Endothelial cell (in vitro differentiated cells): ENCODE results near the gene PCIF1. TPM values are rescaled to one million over a fixed set of nuclear protein-coding genes. Genes with fewer than 3 reads are reported as not detected.

Source experiments
- DNase-seq: peaks from one replicate; pipeline ENCODE4 v3.0.0; 2021; ENCODE audit warnings: low spot score
- H3K27ac Mint-ChIP-seq: one replicate; pipeline ENCODE4 v1.8.0; 2021; ENCODE audit warnings: mixed read lengths, inconsistent platforms; ENCODE audit not compliant: unreplicated experiment
- H3K27me3 Mint-ChIP-seq: one replicate; pipeline ENCODE4 v1.8.0; 2021; ENCODE audit warnings: mild to moderate bottlenecking, moderate library complexity, mixed read lengths, inconsistent platforms; ENCODE audit not compliant: unreplicated experiment
- H3K36me3 Mint-ChIP-seq: one replicate; pipeline ENCODE4 v1.8.0; 2021; ENCODE audit warnings: mild to moderate bottlenecking, low read depth, mixed read lengths, inconsistent platforms; ENCODE audit not compliant: unreplicated experiment
- H3K4me1 Mint-ChIP-seq: one replicate; pipeline ENCODE4 v1.8.0; 2021; ENCODE audit warnings: mild to moderate bottlenecking, mixed read lengths, inconsistent platforms; ENCODE audit not compliant: unreplicated experiment
- H3K4me3 Mint-ChIP-seq: one replicate; pipeline ENCODE4 v1.8.0; 2021; ENCODE audit warnings: mild to moderate bottlenecking, mixed read lengths, inconsistent platforms; ENCODE audit not compliant: unreplicated experiment
- H3K9me3 Mint-ChIP-seq: one replicate; pipeline ENCODE4 v1.8.0; 2021; ENCODE audit warnings: mixed read lengths, inconsistent platforms; ENCODE audit not compliant: unreplicated experiment
- CTCF ChIP-seq: fragments of 200-600 bp; sonication (generic); IDR thresholded peaks from one replicate; pipeline ENCODE4 v1.5.0; 2021; ENCODE audit warnings: antibody characterized with exemption; ENCODE audit not compliant: unreplicated experiment
- total RNA-seq: library from RNA; stranded (reverse); fragmentation: NEBNext Ultra II Directional; extraction: Animal tissue kit (Norgen Biotek cat#: 25700); gene quantifications from one replicate; pipeline ENCODE4 v1.2.1, GENCODE V29; 2021; ENCODE audit not compliant: unreplicated experiment

Gene PCIF1
- total RNA-seq, 1 donor from 2014 or later: 34.8 TPM

GRCh38 chr20:45967551-45968080, 33.1 kb downstream of the PCIF1 start:
- H3K4me1 Mint-ChIP-seq: peaks cover 10% of the 10 kb centered on the region
- H3K9me3 Mint-ChIP-seq: no peaks in the 10 kb centered on the region
- H3K27ac Mint-ChIP-seq: no peak overlapping the region
- DNase-seq: no peak
- TF ChIP-seq CTCF: no peak
- peaks cover 7% of the 10 kb centered on the region for H3K27me3 Mint-ChIP-seq
- peaks cover 25% of the 10 kb centered on the region for H3K36me3 Mint-ChIP-seq
- no peak overlapping the region for H3K4me3 Mint-ChIP-seq

- Mint-ChIP-seq H3K9me3 (no peaks in the 10 kb centered on the region), H3K27ac (no peak overlapping the region), H3K4me1 (peaks cover 11% of the 10 kb centered on the region), H3K27me3 (peaks cover 7% of the 10 kb centered on the region), H3K36me3 (peaks cover 22% of the 10 kb centered on the region), H3K4me3 (no peak overlapping the region)
- TF ChIP-seq CTCF: no peak
- no peak for DNase-seq
Measured at GRCh38 chr20:45968081-45968671, 33.7 kb downstream of the PCIF1 start.

- no peak for DNase-seq
- TF ChIP-seq CTCF: no peak
- Mint-ChIP-seq H3K4me3 (no peak overlapping the region), H3K36me3 (peaks cover 19% of the 10 kb centered on the region), H3K9me3 (no peaks in the 10 kb centered on the region), H3K27me3 (peaks cover 7% of the 10 kb centered on the region), H3K4me1 (peaks cover 11% of the 10 kb centered on the region), H3K27ac (no peak overlapping the region)
Measured at GRCh38 chr20:45968801-45969711, 34.6 kb downstream of the PCIF1 start.

- peaks cover 11% of the 10 kb centered on the region for H3K4me1 Mint-ChIP-seq
- no peaks in the 10 kb centered on the region for H3K9me3 Mint-ChIP-seq
- DNase-seq: peak; percentile 33
- TF ChIP-seq CTCF: peak; percentile 77
- peaks cover 7% of the 10 kb centered on the region for H3K27me3 Mint-ChIP-seq
- peak overlapping the region; percentile 80 for H3K4me3 Mint-ChIP-seq
- H3K36me3 Mint-ChIP-seq: peaks cover 18% of the 10 kb centered on the region
- peak overlapping the region; percentile 84 for H3K27ac Mint-ChIP-seq
Measured at GRCh38 chr20:45969712-45970634, 35.5 kb downstream of the PCIF1 start.
